HG02798 (cell line): Measurements from ENCODE around the gene ACVR2A.

ENCODE experiments used
- ATAC-seq: cut with Tn5 transposase; IDR thresholded peaks from one replicate; pipeline ENCODE4 v1.9.1; 2021; ENCODE audit warnings: mild to moderate bottlenecking; ENCODE audit not compliant: unreplicated experiment, poor library complexity

Gene ACVR2A

GRCh38 chr2:147844697-147845410 lies at the start of gene ACVR2A:
Gene ACVR2A, plus strand, starts transcription at chr2:147845029. Its CDS starts 124 bp downstream, at chr2:147845153.
- ATAC-seq = peak; percentile 45

DNA sequence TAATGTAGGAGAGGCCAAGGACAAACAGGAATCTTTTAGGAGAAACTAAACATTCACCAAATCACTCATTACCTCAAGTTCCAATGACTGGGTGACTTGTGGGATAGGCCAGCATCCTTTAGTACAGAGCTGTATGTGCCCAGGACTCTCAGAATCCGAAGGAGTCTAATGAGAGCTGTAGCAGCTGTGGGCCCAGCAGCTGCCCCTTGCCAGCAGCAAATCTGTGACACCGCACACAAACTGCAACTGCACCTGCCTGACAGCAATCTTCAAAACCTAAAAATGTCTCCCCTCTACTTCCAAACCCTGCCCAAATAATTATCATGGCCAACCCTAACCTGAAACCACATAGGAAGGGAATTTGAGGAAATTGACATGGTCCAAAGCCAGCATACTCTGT lies 44.5 kb upstream of the ACVR2A start:
- no peak for ATAC-seq

GRCh38 chr2:147806846-147807245 lies 38.0 kb upstream of the ACVR2A start:
- ATAC-seq = no peak

DNA sequence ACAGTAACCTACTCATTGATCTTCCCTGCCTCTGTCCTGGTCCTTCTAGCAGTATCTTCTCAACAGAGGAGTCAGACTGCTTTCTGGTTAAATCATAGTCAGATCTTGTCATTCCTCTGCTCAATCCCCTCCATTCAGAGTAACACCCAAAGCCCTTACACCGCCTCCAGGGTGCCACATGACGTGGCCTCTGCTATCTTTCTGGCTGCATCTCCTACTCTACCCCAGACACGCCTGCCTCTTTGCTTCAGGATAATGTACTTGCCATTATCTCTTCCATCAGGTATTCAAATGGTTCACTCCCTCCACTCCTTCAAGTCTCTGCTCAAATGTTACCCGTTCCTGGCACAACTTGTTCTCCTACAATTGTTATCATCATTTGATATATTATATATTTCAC lies 36.3 kb upstream of the ACVR2A start:
- no peak for ATAC-seq

- ATAC-seq = no peak
Observed at GRCh38 chr2:147810883-147811765, 33.7 kb upstream of the ACVR2A start.

GRCh38 chr2:147818741-147819140 lies 26.1 kb upstream of the ACVR2A start:
- no peak for ATAC-seq

GRCh38 chr2:147824620-147825019 lies 20.2 kb upstream of the ACVR2A start:
- ATAC-seq = no peak

GRCh38 chr2:147826278-147827087 lies 18.3 kb upstream of the ACVR2A start:
- ATAC-seq = no peak

DNA sequence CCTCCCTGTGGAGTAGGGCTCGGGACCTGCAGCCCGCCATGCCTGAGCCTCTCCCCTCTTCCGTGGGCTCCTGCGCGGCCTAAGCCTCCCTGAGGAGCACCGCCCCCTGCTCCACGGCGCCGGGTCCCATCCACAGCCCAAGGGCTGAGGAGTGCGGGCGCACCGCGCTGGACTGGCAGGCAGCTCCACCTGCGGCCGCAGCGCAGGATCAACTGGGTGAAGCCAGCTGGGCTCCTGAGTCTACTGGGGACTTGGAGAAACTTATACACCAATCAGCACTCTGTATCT lies 17.8 kb upstream of the ACVR2A start:
- ATAC-seq = no peak

DNA sequence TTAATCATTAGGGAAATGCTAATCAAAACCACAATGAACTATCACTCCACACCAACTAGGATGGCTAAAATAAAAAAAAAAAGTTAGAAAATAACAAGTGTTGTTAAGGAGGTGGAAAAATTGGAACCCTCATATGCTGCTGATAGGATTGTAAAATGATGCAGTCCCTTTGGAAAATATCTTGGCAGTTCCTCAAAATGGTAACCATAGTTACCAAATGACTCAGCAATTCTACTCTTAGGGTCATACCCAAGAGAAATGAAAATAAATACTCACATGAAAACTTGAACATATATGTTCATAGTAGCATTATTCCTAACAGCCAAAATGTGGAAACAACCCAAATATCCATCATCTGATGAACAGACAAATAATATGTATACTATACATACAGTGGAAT lies 15.7 kb upstream of the ACVR2A start:
- ATAC-seq = no peak

DNA sequence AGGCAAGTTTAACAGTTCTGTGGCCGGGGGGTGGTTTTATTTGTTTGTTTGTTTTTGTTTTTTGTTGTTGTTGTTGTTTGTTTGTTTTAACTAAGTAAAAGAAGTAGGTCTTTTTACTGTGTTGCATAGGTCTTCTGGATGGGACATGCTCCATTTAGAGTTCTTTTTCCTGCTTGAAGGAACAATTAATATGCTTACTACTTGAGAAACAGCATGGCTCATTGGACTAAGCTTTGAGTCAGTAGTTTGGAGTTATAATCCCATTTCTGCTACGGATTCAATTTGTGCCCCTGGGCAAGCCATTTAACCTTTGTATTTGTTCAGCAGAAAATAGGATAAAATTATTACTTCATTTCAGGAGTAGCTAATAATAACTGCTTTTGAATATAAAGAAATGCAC lies 8.7 kb upstream of the ACVR2A start:
- no peak for ATAC-seq

GRCh38 chr2:147843391-147843863 lies 1.4 kb upstream of the ACVR2A start:
- ATAC-seq = no peak

DNA sequence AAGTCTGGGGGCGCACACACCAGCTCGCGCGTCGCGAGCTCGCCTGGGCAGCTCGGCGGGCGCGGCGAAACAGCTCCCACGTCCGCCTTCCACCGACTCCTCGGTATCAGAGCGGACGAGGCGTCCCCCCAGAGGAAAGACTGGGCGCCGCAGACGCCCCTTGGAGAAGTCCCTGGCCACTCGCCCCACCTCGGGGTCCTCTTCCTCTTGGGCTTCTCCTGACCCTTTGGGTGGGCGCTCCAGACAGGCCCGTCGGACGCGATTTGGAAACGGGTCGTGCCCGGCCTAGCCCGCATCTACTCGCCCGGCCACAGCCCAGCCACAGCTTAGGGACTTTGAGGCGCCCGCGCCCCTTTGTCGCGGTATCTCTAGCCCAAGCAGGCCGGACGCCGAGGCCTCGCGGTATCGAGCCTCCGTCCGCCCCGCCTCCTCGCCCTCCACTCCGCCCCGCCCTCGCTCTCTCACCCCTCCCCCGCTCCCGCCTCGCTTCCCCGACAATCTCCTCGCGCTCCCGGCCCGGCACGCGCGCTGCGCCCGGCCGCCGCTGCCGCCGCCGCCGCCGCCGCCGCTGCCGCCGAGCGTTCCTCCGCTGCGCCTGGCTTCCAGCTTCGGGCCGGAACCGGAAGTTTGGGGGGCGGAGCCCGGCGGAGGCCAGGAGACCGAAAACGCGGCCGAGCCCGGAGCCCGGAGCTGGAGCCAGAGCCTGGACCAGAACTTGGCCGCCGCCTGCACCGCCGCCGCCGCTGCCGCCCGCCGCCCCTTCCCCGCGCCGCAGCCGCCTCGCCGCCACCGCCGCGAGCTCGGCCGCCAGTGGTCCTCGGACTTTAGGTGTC lies 749 bp upstream of the ACVR2A start:
- ATAC-seq = peak; percentile 88

- ATAC-seq = peak; percentile 56
Observed at GRCh38 chr2:147845411-147845971, 662 bp downstream of the ACVR2A start.

- no peak for ATAC-seq
Observed at GRCh38 chr2:147846412-147847081, 1.7 kb downstream of the ACVR2A start.

- no peak for ATAC-seq
Observed at GRCh38 chr2:147847746-147848391, 3.0 kb downstream of the ACVR2A start.

- no peak for ATAC-seq
Observed at GRCh38 chr2:147850838-147851237, 6.0 kb downstream of the ACVR2A start.

DNA sequence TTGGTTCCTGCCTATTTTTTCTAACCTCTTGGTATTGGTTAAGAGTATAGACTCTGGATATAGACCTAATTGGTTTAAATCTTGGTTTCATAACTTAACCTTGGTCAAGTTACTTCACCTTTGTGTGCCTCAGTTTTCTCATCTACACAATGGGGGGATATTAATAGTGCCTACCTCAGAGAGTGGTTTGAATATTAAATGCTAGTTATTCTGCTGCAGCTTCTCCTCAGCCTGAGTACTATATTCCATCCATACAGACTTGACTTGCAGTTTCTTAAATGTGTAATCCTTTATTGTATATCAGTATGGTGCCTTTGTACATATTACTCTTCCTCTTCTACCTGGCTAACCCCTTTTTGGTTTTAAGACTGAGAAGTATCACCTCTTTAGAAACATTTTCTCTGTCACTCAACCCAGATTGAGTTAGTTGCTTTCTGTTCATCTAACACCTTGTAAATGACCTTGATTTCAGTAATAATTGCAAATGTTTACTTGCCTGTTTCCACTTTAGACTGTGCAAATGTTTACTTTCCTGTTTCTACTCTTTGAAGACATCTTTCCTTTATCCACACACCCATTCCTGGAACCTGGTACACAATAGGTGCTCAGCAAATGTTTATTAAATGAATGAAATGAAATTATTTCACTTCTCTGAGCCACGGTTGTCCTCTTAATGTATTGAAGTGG lies 6.6 kb downstream of the ACVR2A start:
- no peak for ATAC-seq
